ENCODE results near the gene LPAR5.
A peak's percentile ranks its signal among the peaks of the same experiment; 100 is the strongest.

Gene LPAR5

GRCh38 chr12:6631549-6631961 lies 4.2 kb downstream of the LPAR5 start:
- Histone ChIP-seq H3K9ac (ENCODE audit: low read depth, low read length, poor library complexity, severe bottlenecking) (peak overlapping the region; percentile 84), H3K79me2 (ENCODE audit: insufficient read depth, low read length) (peaks cover 48% of the 10 kb centered on the region), H3K9me2 (replicated peaks; ENCODE audit: low read depth, low read length) (no peaks in the 10 kb centered on the region), H3K4me2 (ENCODE audit: low read depth, low read length, poor library complexity, severe bottlenecking) (peak overlapping the region; percentile 91), H3F3A (ENCODE audit: low read depth) (peaks cover 6% of the 10 kb centered on the region), H3K9me3 (ENCODE audit: insufficient read depth, low read depth, low read length) (no peaks in the 10 kb centered on the region), H2AFZ (ENCODE audit: low read length) (no peak overlapping the region), H3K27me3 (ENCODE audit: insufficient read depth, low read length, poor library complexity, severe bottlenecking) (no peaks in the 10 kb centered on the region), H3K4me3 (ENCODE audit: low read length, poor library complexity, severe bottlenecking) (peak overlapping the region; percentile 70), H4K20me1 (ENCODE audit: insufficient read depth, low read length, poor library complexity, severe bottlenecking) (no peaks in the 10 kb centered on the region), H3K36me3 (ENCODE audit: insufficient read depth, low read length) (no peaks in the 10 kb centered on the region), H3K4me1 (ENCODE audit: insufficient read depth, low read length, poor library complexity, severe bottlenecking) (peaks cover 66% of the 10 kb centered on the region)
- TF ChIP-seq EZH2phosphoT487 (IDR thresholded peaks at IDR 0.05; ENCODE audit: borderline replicate concordance) = no peak
- TF ChIP-seq, protein P1, sequence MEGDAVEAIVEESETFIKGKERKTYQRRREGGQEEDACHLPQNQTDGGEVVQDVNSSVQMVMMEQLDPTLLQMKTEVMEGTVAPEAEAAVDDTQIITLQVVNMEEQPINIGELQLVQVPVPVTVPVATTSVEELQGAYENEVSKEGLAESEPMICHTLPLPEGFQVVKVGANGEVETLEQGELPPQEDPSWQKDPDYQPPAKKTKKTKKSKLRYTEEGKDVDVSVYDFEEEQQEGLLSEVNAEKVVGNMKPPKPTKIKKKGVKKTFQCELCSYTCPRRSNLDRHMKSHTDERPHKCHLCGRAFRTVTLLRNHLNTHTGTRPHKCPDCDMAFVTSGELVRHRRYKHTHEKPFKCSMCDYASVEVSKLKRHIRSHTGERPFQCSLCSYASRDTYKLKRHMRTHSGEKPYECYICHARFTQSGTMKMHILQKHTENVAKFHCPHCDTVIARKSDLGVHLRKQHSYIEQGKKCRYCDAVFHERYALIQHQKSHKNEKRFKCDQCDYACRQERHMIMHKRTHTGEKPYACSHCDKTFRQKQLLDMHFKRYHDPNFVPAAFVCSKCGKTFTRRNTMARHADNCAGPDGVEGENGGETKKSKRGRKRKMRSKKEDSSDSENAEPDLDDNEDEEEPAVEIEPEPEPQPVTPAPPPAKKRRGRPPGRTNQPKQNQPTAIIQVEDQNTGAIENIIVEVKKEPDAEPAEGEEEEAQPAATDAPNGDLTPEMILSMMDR (conservative IDR thresholded peaks at IDR 0.05; ENCODE audit: low read length) = no peak

DNA sequence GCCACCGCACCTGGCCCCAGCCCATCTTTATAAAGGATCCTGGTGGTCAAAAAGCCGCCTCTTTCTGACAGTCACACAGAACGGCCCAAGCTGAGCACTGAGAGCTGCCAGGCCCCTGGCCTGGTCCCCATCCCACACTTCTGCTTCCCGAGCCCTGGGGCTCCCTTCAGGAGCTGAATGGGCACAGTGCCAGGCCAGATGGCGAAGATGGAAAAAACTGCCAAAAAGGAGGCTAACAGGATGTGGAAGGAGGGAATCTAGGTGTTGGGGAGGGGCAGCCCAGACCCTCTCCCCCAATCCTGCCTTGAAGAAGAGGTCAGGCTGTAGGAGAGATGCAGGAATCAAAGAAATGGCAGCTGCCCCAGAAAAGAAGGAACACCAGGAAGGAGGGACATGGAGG lies 5.0 kb downstream of the LPAR5 start:
- peak overlapping the region; percentile 70 for H3K4me3 ChIP-seq (ENCODE audit: low read length, poor library complexity, severe bottlenecking)
- no peaks in the 10 kb centered on the region for H4K20me1 ChIP-seq (ENCODE audit: insufficient read depth, low read length, poor library complexity, severe bottlenecking)
- H3K4me2 ChIP-seq (ENCODE audit: low read depth, low read length, poor library complexity, severe bottlenecking) = peak overlapping the region; percentile 91
- TF ChIP-seq, protein P1 (conservative IDR thresholded peaks at IDR 0.05; ENCODE audit: low read length) = no peak
- TF ChIP-seq EZH2phosphoT487 (IDR thresholded peaks at IDR 0.05; ENCODE audit: borderline replicate concordance) = no peak
- H3K9me2 ChIP-seq (replicated peaks; ENCODE audit: low read depth, low read length) = no peaks in the 10 kb centered on the region
- H3K4me1 ChIP-seq (ENCODE audit: insufficient read depth, low read length, poor library complexity, severe bottlenecking) = peaks cover 63% of the 10 kb centered on the region
- H3K36me3 ChIP-seq (ENCODE audit: insufficient read depth, low read length) = no peaks in the 10 kb centered on the region
- no peaks in the 10 kb centered on the region for H3K27me3 ChIP-seq (ENCODE audit: insufficient read depth, low read length, poor library complexity, severe bottlenecking)
- H3K79me2 ChIP-seq (ENCODE audit: insufficient read depth, low read length) = peaks cover 52% of the 10 kb centered on the region
- no peak overlapping the region for H2AFZ ChIP-seq (ENCODE audit: low read length)
- H3K9me3 ChIP-seq (ENCODE audit: insufficient read depth, low read depth, low read length) = no peaks in the 10 kb centered on the region
- peaks cover 6% of the 10 kb centered on the region for H3F3A ChIP-seq (ENCODE audit: low read depth)
- peak overlapping the region; percentile 84 for H3K9ac ChIP-seq (ENCODE audit: low read depth, low read length, poor library complexity, severe bottlenecking)

- Histone ChIP-seq H3K27me3 (ENCODE audit: insufficient read depth, low read length, poor library complexity, severe bottlenecking) (no peaks in the 10 kb centered on the region), H3K36me3 (ENCODE audit: insufficient read depth, low read length) (no peaks in the 10 kb centered on the region), H3K79me2 (ENCODE audit: insufficient read depth, low read length) (peaks cover 42% of the 10 kb centered on the region), H3K9me2 (replicated peaks; ENCODE audit: low read depth, low read length) (no peaks in the 10 kb centered on the region), H3K4me2 (ENCODE audit: low read depth, low read length, poor library complexity, severe bottlenecking) (peak overlapping the region; percentile 53), H3F3A (ENCODE audit: low read depth) (peaks cover 3% of the 10 kb centered on the region), H3K9ac (ENCODE audit: low read depth, low read length, poor library complexity, severe bottlenecking) (peak overlapping the region; percentile 20), H3K4me3 (ENCODE audit: low read length, poor library complexity, severe bottlenecking) (peak overlapping the region; percentile 44), H2AFZ (ENCODE audit: low read length) (no peak overlapping the region), H4K20me1 (ENCODE audit: insufficient read depth, low read length, poor library complexity, severe bottlenecking) (no peaks in the 10 kb centered on the region), H3K9me3 (ENCODE audit: insufficient read depth, low read depth, low read length) (no peaks in the 10 kb centered on the region), H3K4me1 (ENCODE audit: insufficient read depth, low read length, poor library complexity, severe bottlenecking) (peaks cover 35% of the 10 kb centered on the region)
- TF ChIP-seq, protein P1 (conservative IDR thresholded peaks at IDR 0.05; ENCODE audit: low read length) = no peak
- TF ChIP-seq EZH2phosphoT487 (IDR thresholded peaks at IDR 0.05; ENCODE audit: borderline replicate concordance) = no peak
These were observed 8.1 kb downstream of the LPAR5 start for GRCh38 chr12:6627616-6628015.

Data from Loucy (cell line).